Cardiac septum (tissue), 1 donor: Measurements from ENCODE around the gene DECR2. TPM values are rescaled to one million over a fixed set of nuclear protein-coding genes. Genes with fewer than 3 reads are reported as not detected.
"Not testable (repeated sequence)": the region's sequence is repeated elsewhere in the genome, so short reads cannot be mapped to it uniquely, and the experiment has no call there.

Experiments used
- DNase-seq: peaks from one replicate; pipeline ENCODE4 v3.0.0-alpha.2; 2020; ENCODE audit warnings: low spot score
- intact Hi-C: fragments of 100-400 bp; cut with DNase I; formaldehyde crosslinking; loops from one replicate; pipeline ENCODE4 v1.14.0; 2022
- total RNA-seq: library from RNA; stranded (reverse); fragmentation: NEBNext Ultra II Directional; extraction: Animal tissue kit (Norgen Biotek cat#: 25700); gene quantifications from one replicate; pipeline ENCODE4 v1.2.1, GENCODE V29; 2021
- donor health status: DM: no; HTN: no; CAD: no.

Gene DECR2
- total RNA-seq, 1 donor from 2014 or later = 11.6 TPM

DNA sequence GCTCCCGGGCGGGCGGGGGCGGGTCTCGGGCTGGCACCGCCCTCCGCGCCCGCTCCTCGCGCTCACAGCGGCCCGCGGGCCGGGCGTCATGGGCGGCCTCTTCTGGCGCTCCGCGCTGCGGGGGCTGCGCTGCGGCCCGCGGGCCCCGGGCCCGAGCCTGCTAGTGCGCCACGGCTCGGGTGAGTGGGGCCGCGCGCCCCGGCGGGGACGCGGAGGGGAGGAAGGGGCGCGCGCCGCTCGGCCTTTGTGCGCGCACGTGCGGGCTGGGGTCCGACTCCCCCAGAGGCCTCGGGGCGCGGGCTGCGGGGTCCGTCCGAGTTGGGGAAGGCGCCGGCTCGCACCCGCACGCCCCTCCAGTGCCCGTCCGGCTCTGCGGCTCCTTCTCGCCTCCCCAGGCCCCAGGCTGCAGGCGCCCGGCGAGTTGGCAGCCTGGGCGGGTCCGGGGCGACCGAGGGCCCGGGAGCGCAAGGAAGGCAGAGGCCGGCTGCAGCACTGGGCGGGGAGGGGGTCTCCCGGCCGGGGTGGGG, 4.5 kb upstream of the DECR2 start, which contains the start of gene NME4:
Gene NME4, plus strand, starts transcription at position 65 of the 527 bp plus-strand sequence. Its CDS starts 24 bp downstream, at position 89.
- no peak for DNase-seq
- intact Hi-C loops = no loop called here

GRCh38 chr16:397736-398332, 3.9 kb upstream of the DECR2 start:
- no peak for DNase-seq
- intact Hi-C loops = no loop called here

- intact Hi-C loops = no loop called here
- no peak for DNase-seq
These were observed 2.9 kb upstream of the DECR2 start for GRCh38 chr16:398561-399339.

- intact Hi-C loops = loop anchor here (2.0 kb wide), 1 partner anchor 25 kb away; the partner anchor contains the start of gene RAB11FIP3
- no peak for DNase-seq
These were observed 2.2 kb upstream of the DECR2 start for GRCh38 chr16:399340-400019.

- DNase-seq = no peak
- intact Hi-C loops = loop anchor here (2.0 kb wide), 1 partner anchor 25 kb away; the partner anchor contains the start of gene RAB11FIP3
These were observed 1.6 kb upstream of the DECR2 start for GRCh38 chr16:400061-400591.

- intact Hi-C loops = no loop called here
- no peak for DNase-seq
These were observed 3.3 kb downstream of the DECR2 start for GRCh38 chr16:404971-405486.

DNA sequence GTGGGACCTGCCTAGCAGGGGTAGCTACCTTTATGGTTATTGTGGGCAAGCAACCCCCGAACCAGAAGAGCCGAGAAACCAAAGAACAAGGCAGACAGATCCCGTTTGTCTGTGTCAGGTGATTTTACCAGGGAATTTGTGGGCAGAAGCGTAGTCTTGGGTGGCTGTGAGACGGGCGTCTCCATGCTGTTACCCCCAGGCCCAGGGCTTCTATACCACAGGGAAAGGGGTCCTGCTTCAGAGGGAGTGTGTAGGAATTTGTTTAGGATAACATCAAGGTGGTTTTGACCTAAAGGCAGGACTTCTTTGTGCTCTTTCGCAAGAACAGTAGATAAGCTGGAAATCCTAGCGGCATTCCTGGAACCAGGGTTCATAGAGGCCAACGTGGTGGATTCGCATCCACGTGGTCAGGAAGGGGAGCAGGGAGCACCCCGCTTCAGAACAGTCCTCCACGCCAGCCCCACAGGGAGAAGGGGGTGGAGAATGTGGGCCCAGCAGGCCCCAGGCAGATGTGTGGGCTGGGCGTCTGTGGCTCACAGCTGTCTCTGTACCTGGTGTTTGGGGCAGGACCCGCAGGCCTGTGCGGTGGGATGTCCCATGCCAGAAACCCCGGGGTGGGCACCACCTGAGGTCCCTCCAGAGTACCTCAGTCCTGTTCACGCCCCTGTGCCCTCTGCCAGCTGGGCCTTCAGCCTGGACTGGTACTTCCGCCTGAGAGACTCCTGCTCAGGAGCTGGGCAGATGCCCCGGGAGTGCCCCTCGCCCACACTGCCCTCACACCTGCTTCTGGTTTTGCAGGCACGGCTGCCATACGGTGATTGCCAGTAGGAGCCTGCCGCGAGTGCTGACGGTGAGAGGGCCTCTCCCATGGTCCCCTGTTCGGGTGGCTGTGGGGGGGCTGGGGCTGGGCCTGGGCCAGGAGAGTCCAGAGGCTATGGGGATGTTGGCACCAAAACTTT, 4.1 kb downstream of the DECR2 start:
- no peak for DNase-seq
- intact Hi-C loops = no loop called here

DNA sequence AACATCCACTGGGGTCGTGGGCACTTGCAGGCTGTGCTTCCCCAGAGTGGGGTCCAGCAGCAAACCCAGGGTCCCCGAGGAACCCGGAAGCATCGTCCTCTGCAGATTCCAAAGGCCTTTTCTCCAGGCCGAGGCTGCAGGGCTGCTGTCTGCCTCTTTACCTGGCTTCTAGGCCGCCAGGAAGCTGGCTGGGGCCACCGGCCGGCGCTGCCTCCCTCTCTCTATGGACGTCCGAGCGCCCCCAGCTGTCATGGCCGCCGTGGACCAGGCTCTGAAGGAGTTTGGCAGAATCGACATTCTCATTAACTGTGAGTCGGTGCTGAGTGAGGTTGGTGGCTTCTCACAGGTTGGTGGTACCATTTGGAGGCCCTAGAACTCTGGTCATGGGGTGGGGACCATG, 5.6 kb downstream of the DECR2 start:
- DNase-seq = no peak
- intact Hi-C loops = no loop called here

DNA sequence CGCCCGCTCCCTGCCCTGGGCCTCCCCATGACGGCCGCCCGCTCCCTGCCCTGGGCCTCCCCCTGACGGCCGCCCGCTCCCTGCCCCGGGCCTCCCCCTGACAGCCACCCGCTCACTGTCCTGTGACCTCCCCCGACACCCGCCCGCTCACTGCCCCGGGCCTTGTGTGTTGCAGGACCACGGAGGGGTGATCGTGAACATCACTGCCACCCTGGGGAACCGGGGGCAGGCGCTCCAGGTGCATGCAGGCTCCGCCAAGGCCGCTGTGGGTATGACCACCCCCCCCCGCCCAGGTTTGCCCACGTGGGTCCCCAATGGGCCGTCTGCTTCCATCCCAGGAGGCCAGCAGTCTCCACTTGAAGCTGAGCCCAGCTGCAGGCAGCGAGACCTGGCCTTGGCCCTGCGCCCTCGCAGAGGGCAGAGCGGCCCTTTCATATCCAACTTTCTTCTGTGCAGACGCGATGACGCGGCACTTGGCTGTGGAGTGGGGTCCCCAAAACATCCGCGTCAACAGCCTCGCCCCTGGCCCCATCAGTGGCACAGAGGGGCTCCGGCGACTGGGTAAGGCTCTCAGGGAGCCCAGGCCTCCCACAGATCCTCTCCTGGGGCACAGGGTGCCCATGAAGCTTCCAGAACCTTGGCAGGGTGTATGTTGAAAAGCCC, 9.0 kb downstream of the DECR2 start:
- DNase-seq = no peak
- intact Hi-C loops = no loop called here

DNA sequence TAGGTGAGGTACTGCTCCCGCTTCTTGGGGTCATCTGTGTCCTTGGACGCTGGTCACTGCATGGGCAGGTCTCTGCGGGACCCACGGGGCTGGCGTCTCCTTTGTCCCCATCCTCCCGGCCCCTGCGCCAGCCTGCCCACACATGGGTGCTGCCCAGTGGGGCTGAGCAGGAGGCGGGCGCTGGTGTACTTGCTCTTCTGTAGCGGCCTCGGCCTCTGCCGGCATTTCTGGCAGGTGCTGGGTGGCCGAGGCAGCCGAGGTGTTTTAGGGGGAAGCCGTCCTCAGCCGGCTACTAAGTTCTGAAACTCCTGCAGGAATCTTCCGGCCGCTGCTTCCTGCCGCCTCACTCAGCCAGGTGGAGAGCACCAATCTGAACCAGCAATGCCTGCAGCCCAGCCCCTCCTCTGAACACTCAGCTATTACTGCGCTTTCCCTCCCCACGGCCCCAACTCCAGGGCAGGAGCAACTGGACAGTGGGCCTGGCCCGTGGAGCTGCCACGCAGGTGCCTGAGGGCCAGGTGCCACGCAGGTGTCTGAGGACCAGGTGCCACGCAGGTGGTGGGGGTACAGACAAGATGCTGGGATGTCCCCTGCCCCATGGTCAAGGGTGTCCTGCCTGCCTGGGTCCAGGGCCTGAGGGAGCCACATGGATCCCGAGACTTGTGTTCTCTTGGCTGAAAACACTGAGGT, 10.0 kb downstream of the DECR2 start:
- intact Hi-C loops = no loop called here
- DNase-seq = no peak

DNA sequence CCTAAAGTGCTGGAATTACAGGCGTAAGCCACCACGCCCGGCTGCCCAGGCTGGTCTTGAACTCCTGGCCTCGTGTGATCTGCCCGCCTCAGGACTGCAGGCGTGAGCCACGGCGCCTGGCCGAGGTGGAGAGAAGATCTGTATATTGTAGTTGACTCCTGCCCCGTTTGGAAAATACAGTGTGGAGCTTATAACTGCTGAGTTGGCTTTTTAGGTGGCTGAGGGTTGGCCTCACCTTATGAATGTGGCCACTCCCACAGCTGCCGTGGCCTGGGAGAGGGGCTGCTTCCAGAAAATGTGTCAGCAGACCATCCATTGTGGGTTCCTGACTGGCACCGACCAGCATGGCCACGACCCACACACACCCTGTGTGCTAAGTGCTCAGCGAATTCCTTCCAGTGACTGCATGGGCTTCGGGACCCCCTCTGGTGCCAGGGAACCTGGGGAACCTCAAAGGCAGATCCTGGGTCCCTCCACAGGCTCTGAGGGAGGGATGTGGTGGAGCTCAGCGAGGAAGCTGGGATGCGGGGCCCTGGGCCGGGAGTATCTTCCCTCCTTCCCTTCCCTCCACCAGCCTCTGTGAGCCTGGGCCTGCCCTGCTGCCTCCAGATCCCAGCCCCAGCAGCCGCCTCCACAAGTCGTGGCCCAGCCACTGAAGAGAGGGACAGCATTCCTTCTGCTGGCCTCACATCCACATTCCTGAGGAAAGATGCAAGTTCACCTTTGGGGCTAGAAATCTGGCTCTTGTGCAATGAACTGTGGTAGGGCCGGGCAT, 12.9 kb downstream of the DECR2 start:
- intact Hi-C loops = no loop called here
- DNase-seq = no peak

- intact Hi-C loops, DNase-seq: not testable (repeated sequence)
These were observed 13.4 kb downstream of the DECR2 start for GRCh38 chr16:415170-415498.

DNA sequence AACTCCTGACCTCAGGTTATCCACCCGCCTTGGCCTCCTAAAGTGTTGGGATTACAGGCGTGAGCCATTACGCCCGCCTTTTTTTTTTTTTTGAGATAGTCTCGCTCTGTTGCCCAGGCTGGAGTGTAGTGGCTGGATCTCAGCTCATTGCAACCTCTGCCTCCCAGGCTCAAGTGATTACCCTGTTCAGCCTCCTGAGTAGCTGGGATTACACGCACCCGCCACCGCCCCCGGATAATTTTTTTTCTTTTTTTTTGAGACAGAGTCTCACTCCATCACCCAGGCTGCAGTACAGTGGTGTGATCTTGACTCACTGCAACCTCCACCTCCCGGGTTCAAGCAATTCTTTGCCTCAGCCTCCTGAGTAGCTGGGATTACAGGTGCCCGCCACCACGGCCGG, 20.5 kb downstream of the DECR2 start:
- intact Hi-C loops = loop anchor here (10.0 kb wide), 1 partner anchor 53 kb away; no protein-coding TSS in a partner anchor
- not testable (repeated sequence) for DNase-seq

DNA sequence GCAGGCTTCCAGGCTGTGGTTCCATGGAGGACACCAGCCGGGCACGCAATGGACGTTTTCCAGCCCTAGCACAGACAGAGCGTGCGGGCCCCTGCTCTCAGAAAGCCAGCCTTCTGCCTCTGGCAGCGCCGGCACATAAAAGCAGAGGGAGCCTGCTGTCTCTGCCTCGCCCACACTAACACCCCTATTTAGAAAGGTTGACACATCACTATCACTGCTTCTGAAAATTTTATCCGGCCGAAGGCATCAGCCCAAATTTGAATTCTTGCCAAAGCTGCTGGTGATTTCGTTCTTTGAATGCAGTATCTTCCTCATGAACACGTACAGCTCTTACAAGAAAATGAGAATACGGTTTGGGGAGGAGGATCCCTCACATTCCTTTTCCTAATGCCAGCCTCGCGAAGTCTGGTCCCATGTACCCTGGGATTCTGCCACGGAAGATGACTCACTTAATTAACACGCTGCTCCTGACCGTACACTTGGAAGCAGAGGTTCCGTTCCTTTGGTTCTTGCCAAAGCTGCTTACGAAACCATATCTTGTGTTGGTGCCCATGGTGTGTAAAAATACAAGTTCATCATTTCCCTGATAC, 22.4 kb downstream of the DECR2 start:
- intact Hi-C loops = loop anchor here (2.0 to 10.0 kb wide), 2 partner anchors 23 to 51 kb away; partner anchors contain the start of gene DECR2
- DNase-seq = peak; percentile 81

- DNase-seq = no peak
- intact Hi-C loops = loop anchor here (2.0 to 10.0 kb wide), 2 partner anchors 24 to 50 kb away; partner anchors contain the start of gene DECR2
These were observed 23.0 kb downstream of the DECR2 start for GRCh38 chr16:424623-425081.

DNA sequence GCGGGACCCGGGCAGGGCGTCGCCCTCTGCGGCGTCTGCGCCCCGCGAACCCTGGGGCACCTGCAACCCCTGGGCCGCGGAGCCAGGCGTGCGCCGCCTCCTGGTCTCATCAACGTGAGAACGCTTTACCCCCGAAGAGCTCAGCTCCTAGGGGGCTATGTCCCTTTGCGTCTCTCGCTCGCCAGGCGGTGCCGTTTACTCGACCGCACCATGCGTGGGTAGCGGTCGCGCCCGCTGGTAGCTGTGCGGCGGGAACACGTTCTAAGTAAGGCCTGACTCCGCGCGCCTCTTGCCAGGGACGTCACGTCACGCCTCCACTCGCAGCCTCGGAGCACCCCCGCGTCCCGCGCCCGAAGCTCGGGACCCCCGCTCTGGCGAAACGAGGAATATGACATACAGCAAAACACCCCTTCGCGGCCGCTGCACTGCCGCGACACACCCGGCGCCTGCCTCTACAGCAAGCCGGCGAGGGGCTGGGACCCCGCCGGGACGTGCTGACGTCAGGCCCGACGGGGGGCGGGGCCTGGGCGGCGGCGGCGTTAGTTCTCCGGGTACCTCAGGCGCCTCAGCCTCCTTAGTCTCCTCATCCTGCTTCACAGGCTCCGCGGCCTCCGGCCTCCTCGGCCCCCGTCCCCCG, 23.5 kb downstream of the DECR2 start, which contains the start of gene RAB11FIP3:
Gene RAB11FIP3, plus strand, starts transcription at position 568 of the 637 bp plus-strand sequence. CDS start 358 bp downstream, outside the sequence.
- intact Hi-C loops = loop anchor here (2.0 to 10.0 kb wide), 2 partner anchors 24 to 50 kb away; partner anchors contain the start of gene DECR2
- peak; percentile 93 for DNase-seq
